Ovary (tissue), 9 donors: Measurements from ENCODE around the gene CHCHD6. TPM values are rescaled to one million over a fixed set of nuclear protein-coding genes. Genes with fewer than 3 reads are reported as not detected.

Experiments
- DNase-seq, 5 donors: peaks; one replicate each; pipeline ENCODE4 v3.0.0-alpha.2; 2019 to 2020
- H3K27ac ChIP-seq, 2 donors: fragments of 200-600 bp; one replicate each; pipeline versions ENCODE4 v1.5.1 to v1.8.0; 2019 to 2022
- H3K27me3 ChIP-seq: fragments of 200-600 bp; one replicate; pipeline ENCODE4 v1.8.0; 2022
- H3K36me3 ChIP-seq: fragments of 200-600 bp; sonication (generic); one replicate; pipeline ENCODE4 v1.5.1; 2019
- H3K4me1 ChIP-seq: one replicate; pipeline ENCODE4 v1.8.1; 2013; ENCODE audit warnings: mild to moderate bottlenecking, moderate library complexity; ENCODE audit not compliant: insufficient read depth
- H3K4me3 ChIP-seq: fragments of 200-600 bp; sonication (generic); one replicate; pipeline ENCODE4 v1.5.1; 2017
- H3K9me3 ChIP-seq, 2 donors: fragments of 200-600 bp in 1 of 2; sonication (generic) in 1 of 2; one replicate each; pipeline versions ENCODE4 v1.5.1 to v1.8.1; 2013 to 2019; ENCODE audit warnings: mild to moderate bottlenecking in 1 of 2, moderate library complexity in 1 of 2
- EP300 ChIP-seq: sonication (generic); formaldehyde crosslinking; IDR thresholded peaks from one replicate; pipeline ENCODE4 v1.6.1; 2017; ENCODE audit warnings: antibody characterized with exemption
- POLR2A ChIP-seq: fragments of 450-650 bp; IDR thresholded peaks from one replicate; pipeline ENCODE4 v1.6.1; 2017; ENCODE audit warnings: antibody characterized with exemption, mild to moderate bottlenecking, moderate library complexity
- WGBS, 3 donors: extraction: QIAGEN DNeasy Blood & Tissue Kit in 1 of 3; methylation state at CpG; one replicate each; pipeline versions ENCODE4 v1.1.5 to v1.1.7; 2013 to 2017; 5-methylcytosine and 5-hydroxymethylcytosine counted together
- intact Hi-C, 4 donors: fragments of 100-400 bp; cut with DNase I; formaldehyde crosslinking; loops; one replicate each; pipeline versions ENCODE4 v1.11.0 to v1.15.1; 2022 to 2023
- polyA plus RNA-seq, 2 donors: library from polyadenylated mRNA; stranded (reverse); fragments of 200-250 nt in 1 of 2; fragments of 350-450 nt in 1 of 2; fragmentation: Illumina TruSeq in 1 of 2; extraction: RNeasy Lipid Tissue Mini Kit (QIAGEN cat#74804) in 1 of 2; gene quantifications; one replicate each; pipeline ENCODE4 v1.2.3, GENCODE V29; 2013 to 2014
- total RNA-seq, 7 donors: library from RNA; depleted of rRNA in 2 of 7; stranded (reverse); fragments of >200 nt in 2 of 7; fragmentation: NEBNext Ultra II Directional in 3 of 7; extraction: Animal tissue kit (Norgen Biotek cat#: 25700) in 3 of 7; gene quantifications; one replicate each; pipeline versions ENCODE4 v1.1.0 to v1.2.4, GENCODE V29; 2016 to 2023
- TF ChIP-seq, protein P1 (sequence below), 3 donors: fragments of 450-650 bp in 2 of 3; fragments of 200-600 bp in 1 of 3; IDR thresholded peaks; one replicate each; pipeline versions ENCODE4 v1.5.1 to v1.8.0; 2016 to 2022; ENCODE audit warnings: antibody characterized with exemption in 3 of 3, mild to moderate bottlenecking in 1 of 3
- donor health status: DM: no; HTN: no; CAD: no; lungs with moderate emphysema.
- donor health status: DM: no; HTN: no; CAD: no.
- donor health status: Bipolar disorder and iron deficiency.
- donor health status: DM: yes; HTN: yes; CAD: no.
- donor health status: DM: no; HTN: no; CAD: no.
- donor health status: DM: yes; HTN: yes; CAD: no.

The CHCHD6 gene
- total and polyA plus RNA-seq, 9 donors: 8.5 to 24.6 (median 19.5) TPM

DNA sequence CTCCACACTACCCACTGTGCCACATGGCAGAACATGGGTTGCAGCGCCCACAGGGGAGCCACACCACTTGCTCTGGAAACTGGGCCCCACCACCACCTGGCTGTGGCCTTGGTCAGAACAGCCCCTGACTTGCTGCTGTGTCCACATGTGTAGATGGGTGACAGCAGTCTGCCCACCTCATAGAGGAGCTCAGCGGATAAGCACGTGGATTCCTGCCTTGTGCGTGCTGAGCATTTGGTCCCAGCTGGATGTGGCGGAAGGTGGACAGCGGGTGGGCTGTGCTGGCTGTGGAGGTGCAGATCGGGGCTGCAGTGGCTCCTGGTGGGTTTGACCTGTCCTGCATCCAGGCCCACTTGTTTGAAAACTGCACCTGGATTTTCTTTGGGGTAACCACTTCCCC, 272.9 kb downstream of the CHCHD6 start:
- DNase-seq: no peak
- intact Hi-C loops: no loop called here
- TF ChIP-seq, protein P1, sequence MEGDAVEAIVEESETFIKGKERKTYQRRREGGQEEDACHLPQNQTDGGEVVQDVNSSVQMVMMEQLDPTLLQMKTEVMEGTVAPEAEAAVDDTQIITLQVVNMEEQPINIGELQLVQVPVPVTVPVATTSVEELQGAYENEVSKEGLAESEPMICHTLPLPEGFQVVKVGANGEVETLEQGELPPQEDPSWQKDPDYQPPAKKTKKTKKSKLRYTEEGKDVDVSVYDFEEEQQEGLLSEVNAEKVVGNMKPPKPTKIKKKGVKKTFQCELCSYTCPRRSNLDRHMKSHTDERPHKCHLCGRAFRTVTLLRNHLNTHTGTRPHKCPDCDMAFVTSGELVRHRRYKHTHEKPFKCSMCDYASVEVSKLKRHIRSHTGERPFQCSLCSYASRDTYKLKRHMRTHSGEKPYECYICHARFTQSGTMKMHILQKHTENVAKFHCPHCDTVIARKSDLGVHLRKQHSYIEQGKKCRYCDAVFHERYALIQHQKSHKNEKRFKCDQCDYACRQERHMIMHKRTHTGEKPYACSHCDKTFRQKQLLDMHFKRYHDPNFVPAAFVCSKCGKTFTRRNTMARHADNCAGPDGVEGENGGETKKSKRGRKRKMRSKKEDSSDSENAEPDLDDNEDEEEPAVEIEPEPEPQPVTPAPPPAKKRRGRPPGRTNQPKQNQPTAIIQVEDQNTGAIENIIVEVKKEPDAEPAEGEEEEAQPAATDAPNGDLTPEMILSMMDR (IDR thresholded peaks at IDR 0.05): no peak
- no peak for TF ChIP-seq EP300
- H3K4me1 ChIP-seq: peaks cover 5% of the 10 kb centered on the region
- no peak overlapping the region for H3K27ac ChIP-seq
- WGBS, 3 donors: 87 to 91% (median 91%) methylated on average over 7 of the region's 7 CpGs
- no peaks in the 10 kb centered on the region for H3K36me3 ChIP-seq
- H3K27me3 ChIP-seq: no peaks in the 10 kb centered on the region
- no peak overlapping the region for H3K4me3 ChIP-seq
- H3K9me3 ChIP-seq: no peaks in the 10 kb centered on the region

DNA sequence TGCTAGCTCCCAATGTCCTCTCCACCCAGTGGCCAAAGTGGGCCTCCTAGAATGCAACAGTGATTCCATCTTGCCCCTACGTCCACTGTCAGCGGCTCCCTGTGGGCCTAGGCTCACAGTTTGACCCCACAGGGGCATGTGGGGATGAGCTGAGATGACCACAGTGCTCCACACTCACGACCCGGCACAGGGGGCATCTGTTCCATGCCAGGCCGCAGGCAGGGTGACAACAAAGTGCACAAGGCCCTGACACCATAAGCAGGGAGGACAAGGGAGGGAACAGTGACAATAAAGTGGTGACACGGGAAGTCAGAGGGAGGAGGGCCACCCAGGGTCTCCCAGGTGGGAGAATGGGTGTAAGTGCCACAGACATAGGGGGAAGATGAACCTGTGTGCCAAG, 273.8 kb downstream of the CHCHD6 start:
- WGBS, 3 donors: 71 to 83% (median 80%) methylated on average over 6 of the region's 6 CpGs
- Histone ChIP-seq H3K4me3 (no peak overlapping the region), H3K4me1 (peaks cover 4% of the 10 kb centered on the region), H3K27me3 (no peaks in the 10 kb centered on the region), H3K36me3 (no peaks in the 10 kb centered on the region), H3K9me3 (no peaks in the 10 kb centered on the region), H3K27ac (no peak overlapping the region)
- DNase-seq: no peak
- TF ChIP-seq, protein P1 (IDR thresholded peaks at IDR 0.05): no peak
- TF ChIP-seq EP300 (no peak), POLR2A (no peak)
- intact Hi-C loops: no loop called here

DNA sequence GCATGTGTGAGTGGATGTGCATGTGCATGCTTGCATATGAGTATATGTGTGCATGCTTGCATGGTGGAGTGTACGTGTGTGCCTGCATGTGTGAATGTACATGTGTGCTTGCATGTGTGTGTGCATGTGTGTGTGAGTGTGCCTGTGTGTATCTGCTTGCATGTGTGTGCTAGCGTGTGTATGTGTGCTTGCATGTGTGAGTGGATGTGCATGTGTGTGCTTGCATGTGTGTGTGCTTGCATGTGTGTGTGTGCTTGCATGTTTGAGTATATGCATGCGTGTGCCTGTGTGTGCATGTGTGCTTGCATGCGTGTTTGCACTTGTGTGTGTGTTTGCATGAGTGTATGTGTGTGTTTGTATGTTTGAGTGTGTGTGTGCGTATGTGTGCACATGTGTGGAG, 274.3 kb downstream of the CHCHD6 start:
- TF ChIP-seq POLR2A: no peak
- no peak for TF ChIP-seq EP300
- TF ChIP-seq, protein P1 (IDR thresholded peaks at IDR 0.05): no peak
- H3K9me3 ChIP-seq: no peaks in the 10 kb centered on the region
- DNase-seq: no peak
- no peaks in the 10 kb centered on the region for H3K36me3 ChIP-seq
- H3K4me3 ChIP-seq: no peak overlapping the region
- no peaks in the 10 kb centered on the region for H3K27me3 ChIP-seq
- H3K4me1 ChIP-seq: peaks cover 4% of the 10 kb centered on the region
- 87 to 91% (median 88%) methylated on average over 5 of the region's 5 CpGs for WGBS, 3 donors
- intact Hi-C loops: no loop called here
- no peak overlapping the region for H3K27ac ChIP-seq

DNA sequence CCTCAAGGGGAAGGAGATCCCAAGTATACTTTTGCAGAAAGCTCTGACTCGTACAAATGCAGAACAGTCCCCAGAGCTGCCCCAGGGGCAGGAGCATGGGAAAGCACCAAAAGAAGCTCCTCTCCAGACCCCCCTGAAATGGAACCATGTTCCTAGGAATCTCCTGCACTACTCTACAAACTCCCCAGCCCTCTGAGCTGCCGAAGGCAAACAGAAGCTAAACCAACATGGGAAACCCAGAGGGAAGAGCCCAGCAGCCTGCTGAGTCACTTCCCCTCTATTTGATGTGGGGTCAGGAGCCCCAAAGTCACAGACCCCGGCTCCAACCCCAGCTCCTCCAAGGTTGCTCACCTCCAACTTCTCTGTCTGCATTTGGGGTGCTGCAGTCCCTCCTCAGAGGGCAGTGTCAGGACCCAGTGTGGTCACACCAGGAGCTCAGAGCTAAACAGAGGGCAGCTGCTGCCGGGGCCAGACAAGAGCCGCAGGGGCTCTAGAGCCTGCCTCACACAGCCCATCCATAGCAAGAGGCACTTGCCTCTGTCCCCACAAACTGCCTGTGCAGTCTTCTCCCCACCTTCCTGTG, 275.1 kb downstream of the CHCHD6 start:
- intact Hi-C loops: no loop called here
- no peaks in the 10 kb centered on the region for H3K9me3 ChIP-seq
- H3K4me3 ChIP-seq: no peak overlapping the region
- no peaks in the 10 kb centered on the region for H3K36me3 ChIP-seq
- no peak overlapping the region for H3K27ac ChIP-seq
- H3K27me3 ChIP-seq: no peaks in the 10 kb centered on the region
- no peak for TF ChIP-seq EP300
- TF ChIP-seq POLR2A: no peak
- TF ChIP-seq, protein P1 (IDR thresholded peaks at IDR 0.05): no peak
- no peak for DNase-seq
- peaks cover 4% of the 10 kb centered on the region for H3K4me1 ChIP-seq
- WGBS, 3 donors: 47 to 50% (median 48%) methylated on average over 5 of the region's 5 CpGs
